GM12801 (cell line): ENCODE measurements around the gene TRIP4.

ENCODE experiments used
- CTCF ChIP-seq: IDR thresholded peaks from one replicate; pipeline ENCODE4 v1.5.1; 2011; ENCODE audit warnings: control low read depth; ENCODE audit not compliant: insufficient read length; ENCODE audit errors: extremely low read depth

TRIP4 gene

GRCh38 chr15:64485796-64486195 lies 98.2 kb downstream of the TRIP4 start:
- no peak for TF ChIP-seq CTCF

- TF ChIP-seq CTCF = no peak
Observed at GRCh38 chr15:64490598-64491259, 103.1 kb downstream of the TRIP4 start.

GRCh38 chr15:64493641-64494040 lies 106.0 kb downstream of the TRIP4 start:
- TF ChIP-seq CTCF = no peak

- TF ChIP-seq CTCF = no peak
Observed at GRCh38 chr15:64500695-64501395, 113.2 kb downstream of the TRIP4 start.

GRCh38 chr15:64501396-64501715 lies 113.7 kb downstream of the TRIP4 start:
- TF ChIP-seq CTCF = no peak

GRCh38 chr15:64502151-64502550 lies 114.5 kb downstream of the TRIP4 start:
- TF ChIP-seq CTCF = no peak

- no peak for TF ChIP-seq CTCF
Observed at GRCh38 chr15:64502551-64502950, 114.9 kb downstream of the TRIP4 start.
